Caco-2 (cell line): Measurements from ENCODE around the gene RPA1. TPM values are rescaled to one million over a fixed set of nuclear protein-coding genes. Genes with fewer than 3 reads are reported as not detected.
"Not testable (repeated sequence)": the region's sequence is repeated elsewhere in the genome, so short reads cannot be mapped to it uniquely, and the experiment has no call there.

Experiments
- BruUV-seq: library from RNA; stranded (reverse); fragments of 400-500 nt; replicated peaks from 2 replicates; lab custom pipeline; 2021; lab: Mats Ljungman, UMichigan
- CTCF ChIA-PET: fragments of 300-600 bp; sonication (Branson Sonifier 250); formaldehyde crosslinking; loops from one replicate; lab custom pipeline; 2022; ENCODE audit warnings: antibody characterized with exemption; lab: Charles Lee
- POLR2A ChIA-PET: fragments of 300-600 bp; sonication (Branson Sonifier 250); formaldehyde crosslinking; loops from one replicate; lab custom pipeline; 2022; ENCODE audit warnings: antibody characterized with exemption; lab: Charles Lee
- DNase-seq, 2 experiments: peaks; one replicate each; pipeline versions ENCODE4 v3.0.0 to v3.0.0-alpha.2; 2020 to 2022
- H3K27me3 ChIP-seq: replicated peaks from 2 replicates; pipeline ENCODE4 v1.6.0; 2011; ENCODE audit warnings: low read length; ENCODE audit not compliant: control insufficient read depth, insufficient read depth
- H3K36me3 ChIP-seq: 2 replicates; pipeline ENCODE4 v1.5.1; 2011; ENCODE audit warnings: low read length; ENCODE audit not compliant: control insufficient read depth, insufficient read depth
- H3K4me1 ChIP-seq: fragments of 250-450 bp; sonication (Bioruptor Pico); 2 replicates; pipeline ENCODE4 v1.5.1; 2020; ENCODE audit warnings: mild to moderate bottlenecking
- H3K4me3 ChIP-seq: 2 replicates; pipeline ENCODE4 v1.5.1; 2011; ENCODE audit warnings: low read depth, mild to moderate bottlenecking, control low read depth, low read length
- H3K9me3 ChIP-seq: fragments of 250-450 bp; sonication (Bioruptor Pico); 2 replicates; pipeline ENCODE4 v1.5.1; 2020; ENCODE audit warnings: mild to moderate bottlenecking, moderate library complexity
- H3K27ac Mint-ChIP-seq: one replicate; pipeline ENCODE4 v1.8.0; 2022; ENCODE audit warnings: mixed read lengths; ENCODE audit not compliant: unreplicated experiment
- H3K27me3 Mint-ChIP-seq: one replicate; pipeline ENCODE4 v1.8.0; 2022; ENCODE audit warnings: mixed read lengths; ENCODE audit not compliant: insufficient read depth, unreplicated experiment
- H3K36me3 Mint-ChIP-seq: one replicate; pipeline ENCODE4 v1.8.0; 2022; ENCODE audit warnings: mild to moderate bottlenecking, mixed read lengths; ENCODE audit not compliant: insufficient read depth, unreplicated experiment
- H3K4me1 Mint-ChIP-seq: one replicate; pipeline ENCODE4 v1.8.0; 2022; ENCODE audit warnings: low read depth, mixed read lengths; ENCODE audit not compliant: unreplicated experiment
- H3K4me3 Mint-ChIP-seq: one replicate; pipeline ENCODE4 v1.8.0; 2022; ENCODE audit warnings: mild to moderate bottlenecking, moderate library complexity, mixed read lengths; ENCODE audit not compliant: unreplicated experiment
- H3K9me3 Mint-ChIP-seq: one replicate; pipeline ENCODE4 v1.8.0; 2022; ENCODE audit warnings: mixed read lengths; ENCODE audit not compliant: unreplicated experiment
- intact Hi-C: fragments of 100-400 bp; cut with micrococcal nuclease; formaldehyde crosslinking; loops from one replicate; pipeline ENCODE4 v1.10.0; 2022; ENCODE audit not compliant: unreplicated experiment
- total RNA-seq: library from RNA; stranded (reverse); gene quantifications from 2 replicates; pipeline ENCODE4 v1.2.3, GENCODE V29; 2022
- TF ChIP-seq, protein P1 (sequence below), 2 experiments: fragments of 200-600 bp in 1 of 2; IDR thresholded peaks; 1 replicate in 1 of 2; 2 replicates in 1 of 2; pipeline versions ENCODE4 v1.5.1 to v1.8.0; 2011 to 2022; ENCODE audit warnings: antibody characterized with exemption in 1 of 2, control low read depth in 1 of 2, inconsistent platforms in 1 of 2, low read depth in 1 of 2, low read length in 1 of 2, mild to moderate bottlenecking in 1 of 2, moderate library complexity in 1 of 2; ENCODE audit not compliant: insufficient read depth in 1 of 2, severe bottlenecking in 1 of 2, unreplicated experiment in 1 of 2

Gene RPA1
- total RNA-seq, 1 experiment from 2014 or later, result 167 TPM

DNA sequence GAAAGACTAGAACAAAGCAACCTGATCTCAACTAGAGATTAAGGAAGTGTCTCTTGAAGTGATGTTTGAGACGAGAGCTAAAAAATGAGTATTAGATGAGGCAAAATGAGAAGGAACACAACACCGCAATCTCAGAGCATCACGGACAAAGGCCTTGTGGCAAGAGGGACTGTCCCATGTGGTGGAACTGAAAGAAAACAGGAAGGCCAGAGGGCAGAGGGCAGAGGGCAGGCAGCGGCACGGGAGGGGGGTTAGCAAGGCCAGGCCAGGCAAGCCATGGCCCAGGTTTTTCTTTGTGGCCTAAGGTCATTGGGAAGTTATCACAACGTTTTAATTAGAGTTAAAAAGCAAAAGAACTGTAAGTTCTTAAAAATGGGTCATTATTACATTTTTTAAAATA is 22.5 kb downstream of the RPA1 start:
- Mint-ChIP-seq H3K4me1 (peaks cover 13% of the 10 kb centered on the region), H3K9me3 (no peaks in the 10 kb centered on the region), H3K27ac (no peak overlapping the region), H3K36me3 (peaks cover 81% of the 10 kb centered on the region), H3K4me3 (no peak overlapping the region), H3K27me3 (no peaks in the 10 kb centered on the region)
- BruUV-seq, result no TSS peak
- DNase-seq, result no peak
- POLR2A ChIA-PET, result interaction anchor here (0.6 kb wide), 1 partner anchor 706 kb away, joined by 3 read pairs; no protein-coding TSS in a partner anchor
- TF ChIP-seq, protein P1, sequence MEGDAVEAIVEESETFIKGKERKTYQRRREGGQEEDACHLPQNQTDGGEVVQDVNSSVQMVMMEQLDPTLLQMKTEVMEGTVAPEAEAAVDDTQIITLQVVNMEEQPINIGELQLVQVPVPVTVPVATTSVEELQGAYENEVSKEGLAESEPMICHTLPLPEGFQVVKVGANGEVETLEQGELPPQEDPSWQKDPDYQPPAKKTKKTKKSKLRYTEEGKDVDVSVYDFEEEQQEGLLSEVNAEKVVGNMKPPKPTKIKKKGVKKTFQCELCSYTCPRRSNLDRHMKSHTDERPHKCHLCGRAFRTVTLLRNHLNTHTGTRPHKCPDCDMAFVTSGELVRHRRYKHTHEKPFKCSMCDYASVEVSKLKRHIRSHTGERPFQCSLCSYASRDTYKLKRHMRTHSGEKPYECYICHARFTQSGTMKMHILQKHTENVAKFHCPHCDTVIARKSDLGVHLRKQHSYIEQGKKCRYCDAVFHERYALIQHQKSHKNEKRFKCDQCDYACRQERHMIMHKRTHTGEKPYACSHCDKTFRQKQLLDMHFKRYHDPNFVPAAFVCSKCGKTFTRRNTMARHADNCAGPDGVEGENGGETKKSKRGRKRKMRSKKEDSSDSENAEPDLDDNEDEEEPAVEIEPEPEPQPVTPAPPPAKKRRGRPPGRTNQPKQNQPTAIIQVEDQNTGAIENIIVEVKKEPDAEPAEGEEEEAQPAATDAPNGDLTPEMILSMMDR (IDR thresholded peaks at IDR 0.05; ENCODE audit: insufficient read depth in 1 of 2, low read depth in 1 of 2, low read length in 1 of 2, severe bottlenecking in 1 of 2, unreplicated experiment in 1 of 2), result no peak
- CTCF ChIA-PET, result no interaction called here
- intact Hi-C loops, result no loop called here
- Histone ChIP-seq H3K4me3 (no peak overlapping the region), H3K9me3 (no peaks in the 10 kb centered on the region), H3K36me3 (peaks cover 1% of the 10 kb centered on the region; the same call in 1 of the 2 replicates), H3K4me1 (no peaks in the 10 kb centered on the region; the same call in 1 of the 2 replicates), H3K27me3 (no peaks in the 10 kb centered on the region)

DNA sequence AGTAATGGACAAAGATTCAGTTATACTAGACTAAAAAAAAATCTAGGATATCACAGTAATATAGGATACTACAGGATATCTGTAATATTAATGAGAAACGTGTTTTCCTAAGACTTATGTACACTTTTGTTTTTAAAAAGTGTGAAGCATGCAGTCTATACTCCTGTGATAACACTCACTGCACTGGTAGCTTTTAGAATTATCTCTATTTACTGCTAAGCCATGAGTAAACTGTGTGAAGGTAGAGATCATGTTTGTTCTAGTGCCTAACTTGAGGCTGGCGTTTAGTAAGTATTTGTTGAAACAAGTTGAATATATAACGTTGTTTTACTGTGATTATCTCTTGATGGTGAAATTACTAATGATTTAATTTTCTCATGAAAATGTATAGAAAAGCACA is 23.9 kb downstream of the RPA1 start:
- Mint-ChIP-seq H3K27me3 (no peaks in the 10 kb centered on the region), H3K4me1 (peaks cover 13% of the 10 kb centered on the region), H3K4me3 (no peak overlapping the region), H3K36me3 (peaks cover 84% of the 10 kb centered on the region), H3K9me3 (no peaks in the 10 kb centered on the region), H3K27ac (no peak overlapping the region)
- intact Hi-C loops, result no loop called here
- Histone ChIP-seq H3K27me3 (no peaks in the 10 kb centered on the region), H3K4me3 (no peak overlapping the region), H3K4me1 (no peaks in the 10 kb centered on the region; the same call in 1 of the 2 replicates), H3K9me3 (no peaks in the 10 kb centered on the region), H3K36me3 (peaks cover 1% of the 10 kb centered on the region; the same call in 1 of the 2 replicates)
- BruUV-seq, result no TSS peak
- ChIA-PET CTCF (no interaction called here), POLR2A (no interaction called here)
- DNase-seq, result no peak
- TF ChIP-seq, protein P1 (IDR thresholded peaks at IDR 0.05; ENCODE audit: insufficient read depth in 1 of 2, low read depth in 1 of 2, low read length in 1 of 2, severe bottlenecking in 1 of 2, unreplicated experiment in 1 of 2), result no peak

GRCh38 chr17:1856462-1856861 is 26.7 kb downstream of the RPA1 start:
- DNase-seq, H3K9me3 ChIP-seq, H3K27me3 Mint-ChIP-seq, H3K27me3 ChIP-seq, CTCF ChIA-PET, H3K4me3 ChIP-seq, POLR2A ChIA-PET, H3K36me3 ChIP-seq, H3K4me1 ChIP-seq, BruUV-seq, intact Hi-C loops, H3K4me3 Mint-ChIP-seq, H3K9me3 Mint-ChIP-seq, H3K27ac Mint-ChIP-seq: not testable (repeated sequence)
- Mint-ChIP-seq H3K4me1 (peaks cover 13% of the 10 kb centered on the region), H3K36me3 (peaks cover 86% of the 10 kb centered on the region)
